ENCODE measurements around the gene MCM10.

DNA sequence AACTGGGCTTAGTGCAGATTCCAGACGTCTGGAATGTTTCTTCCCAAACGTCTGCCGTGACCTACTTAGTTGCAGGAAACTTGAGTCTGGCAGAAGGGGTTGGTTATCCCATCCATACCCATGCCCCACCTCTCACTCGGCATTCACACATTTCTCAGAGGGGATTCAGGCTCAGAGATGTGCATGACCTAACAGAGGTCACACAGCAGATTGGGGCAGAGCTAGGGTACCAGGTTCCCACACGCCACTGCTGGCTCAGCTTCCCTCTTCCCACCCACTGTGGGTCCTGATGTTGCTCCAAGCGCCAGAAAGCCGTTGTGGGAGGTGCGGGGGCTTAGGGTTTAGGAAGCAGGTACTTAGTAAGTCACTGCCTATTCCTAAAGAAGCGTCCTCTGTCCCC lies 69.8 kb downstream of the MCM10 start:
- TF ChIP-seq, protein P1, sequence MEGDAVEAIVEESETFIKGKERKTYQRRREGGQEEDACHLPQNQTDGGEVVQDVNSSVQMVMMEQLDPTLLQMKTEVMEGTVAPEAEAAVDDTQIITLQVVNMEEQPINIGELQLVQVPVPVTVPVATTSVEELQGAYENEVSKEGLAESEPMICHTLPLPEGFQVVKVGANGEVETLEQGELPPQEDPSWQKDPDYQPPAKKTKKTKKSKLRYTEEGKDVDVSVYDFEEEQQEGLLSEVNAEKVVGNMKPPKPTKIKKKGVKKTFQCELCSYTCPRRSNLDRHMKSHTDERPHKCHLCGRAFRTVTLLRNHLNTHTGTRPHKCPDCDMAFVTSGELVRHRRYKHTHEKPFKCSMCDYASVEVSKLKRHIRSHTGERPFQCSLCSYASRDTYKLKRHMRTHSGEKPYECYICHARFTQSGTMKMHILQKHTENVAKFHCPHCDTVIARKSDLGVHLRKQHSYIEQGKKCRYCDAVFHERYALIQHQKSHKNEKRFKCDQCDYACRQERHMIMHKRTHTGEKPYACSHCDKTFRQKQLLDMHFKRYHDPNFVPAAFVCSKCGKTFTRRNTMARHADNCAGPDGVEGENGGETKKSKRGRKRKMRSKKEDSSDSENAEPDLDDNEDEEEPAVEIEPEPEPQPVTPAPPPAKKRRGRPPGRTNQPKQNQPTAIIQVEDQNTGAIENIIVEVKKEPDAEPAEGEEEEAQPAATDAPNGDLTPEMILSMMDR (IDR thresholded peaks at IDR 0.05; ENCODE audit: poor library complexity, severe bottlenecking) = no peak
- TF ChIP-seq EP300 (conservative IDR thresholded peaks at IDR 0.05; ENCODE audit: poor library complexity, severe bottlenecking) = no peak
- TF ChIP-seq RAD21 (conservative IDR thresholded peaks at IDR 0.05) = no peak
- no peak for TF ChIP-seq REST (IDR thresholded peaks at IDR 0.05; ENCODE audit: borderline replicate concordance)
- no peak for TF ChIP-seq EZH2 (IDR thresholded peaks at IDR 0.05; ENCODE audit: borderline replicate concordance, insufficient read depth, low read length, poor library complexity, severe bottlenecking)

Measured in neural cell (in vitro differentiated cells).